DMS79 treated with DMSO at 0.1 percent for 48 hours (cell line): ENCODE measurements around the gene SLC22A9.

Source experiments
- DNase-seq: peaks from one replicate; lab custom pipeline; 2025; lab: John Stamatoyannopoulos, UW

SLC22A9 gene

GRCh38 chr11:63444160-63444559 is 74.6 kb downstream of the SLC22A9 start:
- no peak for DNase-seq

- no peak for DNase-seq
These were observed 75.5 kb downstream of the SLC22A9 start for GRCh38 chr11:63445118-63445517.

GRCh38 chr11:63445720-63446119 is 76.1 kb downstream of the SLC22A9 start:
- no peak for DNase-seq

GRCh38 chr11:63448646-63449045 is 79.1 kb downstream of the SLC22A9 start:
- DNase-seq = no peak

GRCh38 chr11:63459586-63459985 is 90.0 kb downstream of the SLC22A9 start:
- DNase-seq = no peak
